Lower lobe of right lung (tissue), 2 donors: Measurements from ENCODE around the gene TCL1B. TPM values are rescaled to one million over a fixed set of nuclear protein-coding genes. Genes with fewer than 3 reads are reported as not detected.
"Not testable (repeated sequence)": the region's sequence is repeated elsewhere in the genome, so short reads cannot be mapped to it uniquely, and the experiment has no call there.

Experiments
- ATAC-seq, 2 donors: fragments of 200-7000 bp; cut with Tn5 transposase; one replicate each; pipeline ENCODE4 v1.9.1; 2020 to 2022; ENCODE audit warnings: mild to moderate bottlenecking in 2 of 2, moderate library complexity in 2 of 2
- DNase-seq: peaks from one replicate; pipeline ENCODE4 v3.0.0-alpha.2; 2020
- H3K27ac ChIP-seq: fragments of 200-600 bp; one replicate; pipeline ENCODE4 v1.8.0; 2022
- H3K27me3 ChIP-seq: fragments of 200-600 bp; one replicate; pipeline ENCODE4 v1.8.0; 2022; ENCODE audit warnings: low read depth
- H3K36me3 ChIP-seq: fragments of 200-600 bp; one replicate; pipeline ENCODE4 v1.8.0; 2022; ENCODE audit warnings: mild to moderate bottlenecking
- H3K4me1 ChIP-seq: fragments of 200-600 bp; one replicate; pipeline ENCODE4 v1.8.0; 2022
- H3K4me3 ChIP-seq: fragments of 200-600 bp; one replicate; pipeline ENCODE4 v1.8.0; 2022; ENCODE audit warnings: mild to moderate bottlenecking
- H3K9me3 ChIP-seq: fragments of 200-600 bp; one replicate; pipeline ENCODE4 v1.8.0; 2022
- CTCF ChIP-seq: fragments of 200-600 bp; IDR thresholded peaks from one replicate; pipeline ENCODE4 v1.8.0; 2022; ENCODE audit warnings: antibody characterized with exemption, mild to moderate bottlenecking
- intact Hi-C: fragments of 100-400 bp; cut with DNase I; formaldehyde crosslinking; loops from one replicate; pipeline ENCODE4 v1.11.0; 2022
- total RNA-seq: library from RNA; stranded (reverse); fragmentation: NEBNext Ultra II Directional; extraction: Animal tissue kit (Norgen Biotek cat#: 25700); gene quantifications from one replicate; pipeline ENCODE4 v1.2.1, GENCODE V29; 2021
- donor health status: DM: no; HTN: yes; CAD: no; lungs with severe emphysema.

Gene TCL1B
- total RNA-seq, 1 donor from 2014 or later, result not detected

- no peak overlapping the region for H3K4me3 ChIP-seq
- no peak for DNase-seq
- H3K36me3 ChIP-seq, result no peaks in the 10 kb centered on the region
- no peak for ATAC-seq
- no peak for TF ChIP-seq CTCF
- H3K27ac ChIP-seq, result no peak overlapping the region
- H3K4me1 ChIP-seq, result no peaks in the 10 kb centered on the region
- peaks cover 31% of the 10 kb centered on the region for H3K27me3 ChIP-seq
- no peaks in the 10 kb centered on the region for H3K9me3 ChIP-seq
- intact Hi-C loops, result no loop called here
These were observed 22.9 kb upstream of the TCL1B start for GRCh38 chr14:95663226-95663797.

DNA sequence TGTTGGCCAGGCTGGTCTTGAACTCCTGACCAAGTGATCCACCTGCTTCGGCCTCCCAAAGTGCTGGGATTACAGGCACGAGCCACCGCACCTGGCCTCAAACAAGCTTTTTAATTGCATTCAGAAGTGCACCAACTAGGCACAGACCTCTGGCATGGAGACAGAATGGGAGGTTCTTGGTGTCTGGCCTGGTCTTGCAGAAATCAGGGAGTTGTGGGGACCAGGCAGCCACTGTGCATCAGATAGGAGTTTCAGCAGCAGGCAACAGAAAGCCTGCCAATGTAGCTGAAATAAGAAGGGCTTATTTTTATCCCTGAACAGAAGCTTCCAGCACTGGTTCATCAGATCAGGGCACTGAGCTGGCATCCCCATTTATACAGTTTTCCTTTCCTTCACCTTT lies 22.2 kb upstream of the TCL1B start:
- Histone ChIP-seq H3K36me3 (no peaks in the 10 kb centered on the region), H3K4me1 (no peaks in the 10 kb centered on the region), H3K4me3 (no peak overlapping the region), H3K9me3 (no peaks in the 10 kb centered on the region), H3K27ac (no peak overlapping the region), H3K27me3 (peaks cover 27% of the 10 kb centered on the region)
- no peak for TF ChIP-seq CTCF
- ATAC-seq (no peak), DNase-seq (no peak)
- intact Hi-C loops, result no loop called here

- peaks cover 23% of the 10 kb centered on the region for H3K27me3 ChIP-seq
- TF ChIP-seq CTCF, result no peak
- H3K4me1 ChIP-seq, result no peaks in the 10 kb centered on the region
- no peak overlapping the region for H3K27ac ChIP-seq
- intact Hi-C loops, result no loop called here
- DNase-seq (no peak), ATAC-seq (no peak)
- no peaks in the 10 kb centered on the region for H3K36me3 ChIP-seq
- no peak overlapping the region for H3K4me3 ChIP-seq
- H3K9me3 ChIP-seq, result no peaks in the 10 kb centered on the region
These were observed 21.7 kb upstream of the TCL1B start for GRCh38 chr14:95664546-95664945.

DNA sequence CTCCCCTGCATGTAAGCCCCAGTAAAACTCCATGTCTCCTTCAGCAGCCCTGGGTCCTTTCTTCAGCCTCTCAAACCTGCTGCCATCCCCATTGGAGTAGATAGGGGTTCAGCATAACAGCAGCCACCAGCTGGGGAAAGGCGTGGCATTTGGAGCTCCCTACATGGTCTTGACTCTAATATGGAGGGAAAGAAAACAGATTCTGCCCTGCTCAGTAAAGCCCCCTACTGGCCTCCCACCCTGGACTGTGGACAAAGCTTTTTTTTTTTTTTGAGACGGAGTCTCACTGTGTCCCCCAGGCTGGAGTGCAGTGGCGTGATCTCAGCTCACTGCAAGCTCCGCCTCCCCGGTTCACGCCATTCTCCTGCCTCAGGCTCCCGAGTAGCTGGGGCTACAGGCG lies 20.7 kb upstream of the TCL1B start:
- peaks cover 14% of the 10 kb centered on the region for H3K27me3 ChIP-seq
- H3K27ac ChIP-seq, H3K36me3 ChIP-seq, ATAC-seq, H3K9me3 ChIP-seq, H3K4me3 ChIP-seq, DNase-seq, H3K4me1 ChIP-seq, intact Hi-C loops: not testable (repeated sequence)

DNA sequence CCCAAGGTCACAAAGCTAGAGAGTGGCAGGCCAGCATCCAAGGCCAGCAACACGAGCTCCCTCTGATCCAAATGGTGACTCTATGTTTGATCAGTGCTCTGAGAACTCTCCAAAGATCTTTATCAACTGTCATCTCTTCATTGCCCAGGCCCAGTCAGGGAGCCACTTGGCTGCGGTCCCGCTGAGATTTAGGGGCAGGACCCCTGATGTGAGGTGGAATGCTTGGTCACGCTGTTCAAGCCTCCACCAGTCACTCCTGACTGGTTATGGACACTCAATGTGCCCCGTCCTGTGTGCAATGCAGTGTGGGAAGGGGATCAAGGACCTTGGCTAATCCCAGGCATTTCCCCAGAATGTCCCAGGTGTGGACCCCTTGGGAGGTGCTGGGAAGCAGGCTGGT lies 19.8 kb upstream of the TCL1B start:
- peaks cover 14% of the 10 kb centered on the region for H3K27me3 ChIP-seq
- DNase-seq, result no peak
- H3K36me3 ChIP-seq, result no peaks in the 10 kb centered on the region
- intact Hi-C loops, result no loop called here
- ATAC-seq, result no peak
- H3K4me1 ChIP-seq, result no peaks in the 10 kb centered on the region
- H3K4me3 ChIP-seq, result no peak overlapping the region
- TF ChIP-seq CTCF, result no peak
- no peak overlapping the region for H3K27ac ChIP-seq
- H3K9me3 ChIP-seq, result no peaks in the 10 kb centered on the region

DNA sequence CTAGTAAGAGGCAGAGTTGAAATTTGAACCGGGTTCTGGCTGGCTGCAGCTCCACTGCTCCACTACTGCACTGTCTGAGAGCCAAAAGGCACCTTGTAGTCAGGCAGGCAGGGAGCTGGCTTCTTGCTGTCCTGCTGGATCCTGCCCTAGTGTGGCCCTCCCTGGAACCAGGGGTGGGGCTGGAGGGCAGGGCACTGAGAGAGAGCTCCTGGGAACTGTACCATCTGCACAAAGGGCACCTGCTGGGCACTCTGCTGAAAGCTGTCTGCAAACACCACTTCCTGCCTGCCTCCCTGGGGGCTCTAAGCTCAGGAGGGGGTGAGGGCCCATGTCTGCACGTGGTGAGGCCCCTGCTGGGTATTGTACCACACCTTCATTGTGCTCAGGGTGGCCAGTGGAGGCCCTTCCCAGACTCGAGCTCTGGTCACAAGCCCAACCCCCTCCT lies 19.0 kb upstream of the TCL1B start:
- Histone ChIP-seq H3K27ac (no peak overlapping the region), H3K4me1 (no peaks in the 10 kb centered on the region), H3K4me3 (no peak overlapping the region), H3K27me3 (peaks cover 14% of the 10 kb centered on the region), H3K36me3 (no peaks in the 10 kb centered on the region), H3K9me3 (no peaks in the 10 kb centered on the region)
- intact Hi-C loops, result no loop called here
- DNase-seq (no peak), ATAC-seq (peak in 1 of 2 donors; percentile 13)
- no peak for TF ChIP-seq CTCF
